ENCODE measurements around the gene RPL18. TPM values are rescaled to one million over a fixed set of nuclear protein-coding genes. Genes with fewer than 3 reads are reported as not detected.

RPL18 gene
- total RNA-seq, 1 donor from 2014 or later = 530 TPM

GRCh38 chr19:48575931-48576622, 42.9 kb downstream of the RPL18 start:
- Histone ChIP-seq H3K4me1 (peaks cover 5% of the 10 kb centered on the region), H3K9me3 (replicated peaks) (no peaks in the 10 kb centered on the region), H3K4me3 (no peak overlapping the region), H3K27ac (replicated peaks) (no peak overlapping the region), H3K36me3 (no peaks in the 10 kb centered on the region), H3K27me3 (ENCODE audit: low read depth) (no peaks in the 10 kb centered on the region)
- DNase-seq = no peak
- intact Hi-C loops (cut with micrococcal nuclease) = no loop called here
- no peak for TF ChIP-seq CTCF (IDR thresholded peaks at IDR 0.05; ENCODE audit: borderline replicate concordance)

DNA sequence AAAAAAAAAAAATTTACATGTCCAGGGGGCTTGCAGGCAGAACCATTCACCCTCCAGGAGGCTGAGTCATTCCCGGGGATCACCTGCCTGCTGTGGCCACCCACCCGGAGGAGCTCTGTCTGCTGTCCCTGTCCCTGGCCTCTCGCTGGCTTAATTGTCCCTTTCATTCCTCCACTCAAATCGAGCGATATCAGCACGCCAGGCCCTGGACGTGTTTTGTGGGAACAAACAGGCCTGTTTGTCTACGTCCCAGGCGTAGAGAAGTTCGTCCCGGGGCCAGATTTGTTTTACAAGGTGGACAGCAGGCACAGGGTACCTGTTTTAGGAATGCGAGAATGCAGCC, 45.8 kb downstream of the RPL18 start:
- H3K4me1 ChIP-seq = peaks cover 10% of the 10 kb centered on the region
- H3K27me3 ChIP-seq (ENCODE audit: low read depth) = peaks cover 11% of the 10 kb centered on the region
- DNase-seq = peak; percentile 31
- no peak overlapping the region for H3K4me3 ChIP-seq
- intact Hi-C loops (cut with micrococcal nuclease) = no loop called here
- TF ChIP-seq CTCF (IDR thresholded peaks at IDR 0.05; ENCODE audit: borderline replicate concordance) = no peak
- H3K36me3 ChIP-seq = no peaks in the 10 kb centered on the region
- no peaks in the 10 kb centered on the region for H3K9me3 ChIP-seq (replicated peaks)
- peak overlapping the region; percentile 67 for H3K27ac ChIP-seq (replicated peaks)

DNA sequence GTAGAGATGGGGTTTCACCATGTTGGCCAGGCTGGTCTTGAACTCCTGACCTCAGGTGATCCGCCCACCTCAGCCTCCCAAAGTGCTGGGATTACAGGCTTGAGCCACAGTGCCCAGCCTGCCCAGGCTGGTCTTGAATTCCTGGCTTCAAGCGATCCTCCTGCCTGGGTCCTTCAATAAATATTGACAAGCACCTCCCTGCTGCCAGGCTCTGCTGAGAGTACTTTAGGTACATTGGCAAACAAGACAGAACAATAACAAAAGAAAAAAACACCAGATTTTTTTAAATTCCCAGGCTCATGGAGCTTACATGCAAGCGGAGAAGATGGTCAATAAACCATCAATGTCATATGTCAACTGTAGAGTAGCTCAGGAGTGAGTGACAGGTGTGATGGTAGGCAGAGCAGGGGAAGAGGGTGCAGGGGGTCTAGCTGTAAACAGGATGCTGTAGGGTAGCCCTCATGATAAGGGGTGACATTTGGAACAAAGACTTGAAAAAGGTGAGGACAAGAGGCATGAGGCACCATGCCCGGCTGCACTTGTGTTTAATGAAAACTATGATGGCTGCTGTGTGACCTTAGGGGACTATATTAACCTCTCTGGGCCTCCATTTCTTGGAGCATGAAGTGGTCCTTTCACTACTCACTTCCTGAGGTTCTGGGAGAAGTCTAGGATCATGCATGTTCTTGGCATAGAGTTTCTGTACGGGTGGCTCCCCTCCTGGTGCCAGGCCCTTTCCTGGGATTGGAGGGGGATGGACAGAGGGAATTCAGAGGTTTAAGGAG, 47.4 kb downstream of the RPL18 start:
- no peak overlapping the region for H3K4me3 ChIP-seq
- DNase-seq = no peak
- no peak overlapping the region for H3K27ac ChIP-seq (replicated peaks)
- peaks cover 18% of the 10 kb centered on the region for H3K27me3 ChIP-seq (ENCODE audit: low read depth)
- H3K4me1 ChIP-seq = peaks cover 15% of the 10 kb centered on the region
- no peaks in the 10 kb centered on the region for H3K36me3 ChIP-seq
- TF ChIP-seq CTCF (IDR thresholded peaks at IDR 0.05; ENCODE audit: borderline replicate concordance) = no peak
- intact Hi-C loops (cut with micrococcal nuclease) = no loop called here
- H3K9me3 ChIP-seq (replicated peaks) = no peaks in the 10 kb centered on the region

- intact Hi-C loops (cut with micrococcal nuclease) = no loop called here
- DNase-seq = no peak
- Histone ChIP-seq H3K4me1 (peaks cover 15% of the 10 kb centered on the region), H3K36me3 (no peaks in the 10 kb centered on the region), H3K9me3 (replicated peaks) (no peaks in the 10 kb centered on the region), H3K27ac (replicated peaks) (no peak overlapping the region), H3K4me3 (no peak overlapping the region), H3K27me3 (ENCODE audit: low read depth) (peaks cover 18% of the 10 kb centered on the region)
- TF ChIP-seq CTCF (IDR thresholded peaks at IDR 0.05; ENCODE audit: borderline replicate concordance) = no peak
Observed at GRCh38 chr19:48569814-48570213, 49.2 kb downstream of the RPL18 start.

DNA sequence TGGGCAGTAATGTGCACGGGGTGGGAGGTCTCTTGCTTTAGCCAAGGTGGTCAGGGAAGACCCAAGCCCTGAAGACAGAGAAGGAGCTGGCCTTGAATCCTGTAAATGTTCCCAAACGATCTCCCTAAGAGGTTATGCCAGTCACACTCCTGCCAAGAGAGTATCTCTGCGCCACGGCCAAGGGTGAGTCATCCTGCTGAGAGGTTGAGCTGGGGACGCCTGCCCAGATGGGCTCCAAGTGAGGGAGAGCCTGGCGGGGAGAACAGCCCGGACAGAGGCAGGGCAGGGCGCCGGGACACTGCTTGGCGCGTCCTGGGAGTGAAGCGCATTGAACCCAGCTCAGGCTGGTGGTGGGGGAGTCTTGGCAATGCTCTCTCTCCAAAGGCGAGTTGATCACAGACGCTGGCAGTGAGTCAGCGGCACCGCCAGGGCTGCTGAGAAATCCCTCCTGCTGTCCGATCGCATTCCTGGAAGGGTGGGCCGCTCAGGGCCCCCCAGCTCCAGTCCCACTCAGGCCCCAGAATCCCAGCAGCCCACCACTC, 50.6 kb downstream of the RPL18 start:
- Histone ChIP-seq H3K9me3 (replicated peaks) (no peaks in the 10 kb centered on the region), H3K4me3 (peak overlapping the region; percentile 36), H3K36me3 (no peaks in the 10 kb centered on the region), H3K27ac (replicated peaks) (peak overlapping the region; percentile 86), H3K27me3 (ENCODE audit: low read depth) (peaks cover 18% of the 10 kb centered on the region), H3K4me1 (peaks cover 10% of the 10 kb centered on the region)
- intact Hi-C loops (cut with micrococcal nuclease) = no loop called here
- DNase-seq = peak; percentile 87
- TF ChIP-seq CTCF (IDR thresholded peaks at IDR 0.05; ENCODE audit: borderline replicate concordance) = no peak

Other genes with a start within 250 kb of the RPL18 start
- gene KDELR1, start 227.6 kb downstream of the RPL18 start, total RNA-seq = 68.4 TPM
- 0.30 TPM for gene GRIN2D, start 225.5 kb downstream of the RPL18 start, total RNA-seq
- 17.0 TPM for gene GRWD1, start 173.2 kb downstream of the RPL18 start, total RNA-seq
- gene KCNJ14, start 163.6 kb downstream of the RPL18 start, total RNA-seq = 0.27 TPM
- 32.1 TPM for gene CYTH2, start 149.8 kb downstream of the RPL18 start, total RNA-seq
- gene LMTK3, start 107.3 kb downstream of the RPL18 start, total RNA-seq = 1.1 TPM
- gene SULT2B1, start 67.0 kb downstream of the RPL18 start, total RNA-seq = 0.33 TPM
- not detected for gene SPACA4, start 12.4 kb downstream of the RPL18 start, total RNA-seq
- gene FAM83E, start 4.1 kb downstream of the RPL18 start, total RNA-seq = not detected
- gene SPHK2, start 328 bp upstream of the RPL18 start, total RNA-seq = 8.0 TPM
- gene DBP, start 18.2 kb upstream of the RPL18 start, total RNA-seq = 7.9 TPM
- 4.5 TPM for gene CA11, start 27.0 kb upstream of the RPL18 start, total RNA-seq
- 0.11 TPM for gene NTN5, start 53.8 kb upstream of the RPL18 start, total RNA-seq
- gene FUT2, start 76.8 kb upstream of the RPL18 start, total RNA-seq = not detected
- 1.8 TPM for gene MAMSTR, start 100.5 kb upstream of the RPL18 start, total RNA-seq
- gene RASIP1, start 121.4 kb upstream of the RPL18 start, total RNA-seq = 13.9 TPM
- 0.60 TPM for gene IZUMO1, start 127.7 kb upstream of the RPL18 start, total RNA-seq
- 1.8 TPM for gene FUT1, start 133.5 kb upstream of the RPL18 start, total RNA-seq
- not detected for gene FGF21, start 136.3 kb upstream of the RPL18 start, total RNA-seq
- 70.8 TPM for gene BCAT2, start 191.9 kb upstream of the RPL18 start, total RNA-seq
- gene HSD17B14, start 217.3 kb upstream of the RPL18 start, total RNA-seq = 1.8 TPM
- gene PLEKHA4, start 249.4 kb upstream of the RPL18 start, total RNA-seq = 24.7 TPM

Data from left ventricle myocardium inferior (tissue), 1 donor.